NT2/D1 (cell line): Measurements from ENCODE around the gene LCA5.

ENCODE experiments used
- YY1 ChIP-seq: IDR thresholded peaks from 2 replicates; pipeline ENCODE4 v1.6.1; 2011; ENCODE audit not compliant: insufficient read length, insufficient read depth
- ZNF274 ChIP-seq: IDR thresholded peaks from 2 replicates; pipeline ENCODE4 v1.6.1; 2011; ENCODE audit warnings: mild to moderate bottlenecking, low read depth, low read length

- TF ChIP-seq ZNF274 (no peak), YY1 (no peak)
These were observed 31.8 kb upstream of the LCA5 start for GRCh38 chr6:79568996-79569395.
